ENCODE data around the gene PLAAT5. TPM values are rescaled to one million over a fixed set of nuclear protein-coding genes. Genes with fewer than 3 reads are reported as not detected.

PLAAT5 gene
- total and polyA plus RNA-seq, 2 of the 8 experiments (the other 6 are each of a cell fraction or from before 2014, with no cell fraction given): 16.0 to 18.7 TPM

DNA sequence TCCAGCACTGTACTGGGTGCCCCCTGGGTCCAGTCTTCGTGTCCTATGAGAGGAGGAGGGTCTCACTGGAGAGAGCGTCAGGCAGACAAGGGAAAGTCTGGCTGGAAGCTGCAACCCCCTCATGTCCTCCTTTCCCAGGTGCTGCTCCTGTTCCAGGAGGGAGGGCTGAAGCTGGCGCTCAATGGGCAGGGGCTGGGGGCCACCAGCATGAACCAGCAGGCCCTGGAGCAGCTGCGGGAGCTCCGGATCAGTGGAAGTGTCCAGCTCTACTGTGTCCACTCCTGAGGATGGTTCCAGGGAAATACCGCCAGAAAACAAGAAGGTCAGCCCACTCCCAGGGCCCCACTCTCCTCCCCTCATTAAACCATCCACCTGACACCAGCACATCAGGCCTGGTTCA, 25.1 kb upstream of the PLAAT5 start:
- Histone ChIP-seq H4K91ac (replicated peaks; ENCODE audit: insufficient read length, low read length) (peak overlapping the region; percentile 62), H3K4me2 (ENCODE audit: insufficient read depth in 1 of 2, low read depth in 2 of 2, low read length in 2 of 2) (no peak overlapping the region), H4K5ac (ENCODE audit: insufficient read length, low read depth, low read length) (no peak overlapping the region), H2BK20ac (ENCODE audit: low read length) (no peak overlapping the region), H4K20me1 (replicated peaks in 1 of 2; ENCODE audit: control insufficient read depth in 1 of 2, insufficient read depth in 2 of 2, low read length in 2 of 2) (no peaks in the 10 kb centered on the region), H3K27ac (ENCODE audit: low read depth, low read length) (no peak overlapping the region), H3K4me3 (ENCODE audit: extremely low read depth in 1 of 4, insufficient read depth in 2 of 4, low read depth in 3 of 4, low read length in 4 of 4) (no peak overlapping the region), H2BK12ac (ENCODE audit: low read depth, low read length) (no peak overlapping the region), H4K8ac (ENCODE audit: extremely low read depth, insufficient read depth, low read length) (peak overlapping the region; percentile 12), H2BK5ac (ENCODE audit: low read depth, low read length) (no peak overlapping the region), H3K4ac (replicated peaks; ENCODE audit: insufficient read length, low read depth, low read length) (no peak overlapping the region), H3K4me1 (replicated peaks in 1 of 4; ENCODE audit: control insufficient read depth in 3 of 4, insufficient read depth in 4 of 4, low read length in 3 of 4) (0 out of 7 replicates have a peak, but pooled peaks cover 0 to 3% (median 0%) of the 10 kb centered on the region in 4 experiments), H3K9me3 (ENCODE audit: insufficient read depth in 2 of 2, low read depth in 1 of 2, low read length in 1 of 2) (peaks cover 7 to 8% of the 10 kb centered on the region in 2 experiments), H3K56ac (replicated peaks; ENCODE audit: insufficient read length, low read depth, low read length) (no peak overlapping the region), H2BK120ac (replicated peaks; ENCODE audit: low read depth, low read length) (no peak overlapping the region), H3K23me2 (ENCODE audit: low read depth, low read length) (no peaks in the 10 kb centered on the region), H3K9ac (replicated peaks in 1 of 4; ENCODE audit: extremely low read depth in 1 of 4, low read depth in 3 of 4, low read length in 3 of 4) (no peak overlapping the region), H3K23ac (ENCODE audit: insufficient read length) (no peak overlapping the region), H3K79me1 (ENCODE audit: low read depth, low read length) (no peaks in the 10 kb centered on the region), H3K18ac (ENCODE audit: extremely low read depth, low read length) (no peak overlapping the region), H3K27me3 (replicated peaks in 1 of 4; ENCODE audit: control insufficient read depth in 3 of 4, extremely low read depth in 1 of 4, insufficient read depth in 3 of 4, low read length in 3 of 4) (no peaks in the 10 kb centered on the region; a peak in 1 of 7 replicates), H3K79me2 (ENCODE audit: control insufficient read depth in 1 of 2, insufficient read depth in 2 of 2, low read length in 2 of 2) (no peaks in the 10 kb centered on the region), H2BK15ac (ENCODE audit: low read length) (0 out of 2 replicates have a peak overlapping the region, but pooled peaks have one; percentile 32), H2AFZ (ENCODE audit: low read length) (no peak overlapping the region), H3K14ac (ENCODE audit: insufficient read length) (no peak overlapping the region), H3K36me3 (ENCODE audit: control insufficient read depth in 2 of 4, insufficient read depth in 4 of 4, low read length in 3 of 4) (peaks cover 0 to 6% (median 0%) of the 10 kb centered on the region in 4 experiments; a peak in 2 of 8 replicates), H2AK5ac (ENCODE audit: low read depth, low read length) (peak overlapping the region; percentile 82; the same call in 1 of the 2 replicates)
- DNase-seq (ENCODE audit: low read depth in 1 of 2, low spot score in 2 of 2): no peak
- no peak for FAIRE-seq
- ChIA-PET CTCF (ENCODE audit: partially characterized antibody) (interaction anchor here (0.8 to 1.4 kb wide), 5 partner anchors 10 to 77 kb away, joined by 3 to 6 read pairs (median 3); no protein-coding TSS in a partner anchor), POLR2A (ENCODE audit: partially characterized antibody) (interaction anchor here (1.0 to 1.8 kb wide), 3 partner anchors 8 to 14 kb away, joined by 3 to 5 read pairs (median 4); no protein-coding TSS in a partner anchor)
- WGBS, 2 experiments (ENCODE audit: extremely low coverage in 1 of 2, insufficient coverage in 1 of 2, insufficient read length in 1 of 2, insufficient replicate concordance in 2 of 2, low coverage in 1 of 2, low lambda C conversion rate in 2 of 2, missing lambda C conversion rate in 1 of 2): 89% methylated on average over 6 of the region's 6 CpGs; no CpG with 5 or more reads in 1 of the 2 experiments
- TF ChIP-seq EZH2 (IDR thresholded peaks at IDR 0.05; ENCODE audit: low read depth, low read length, severe bottlenecking): no peak
- TF ChIP-seq GABPA (IDR thresholded peaks at IDR 0.05; ENCODE audit: borderline replicate concordance, insufficient read depth, low read length): no peak
- TF ChIP-seq JUND (IDR thresholded peaks at IDR 0.05; ENCODE audit: low read length): no peak
- TF ChIP-seq RFX5 (IDR thresholded peaks at IDR 0.05; ENCODE audit: borderline replicate concordance, low read depth, low read length): no peak
- no peak for TF ChIP-seq SRF (IDR thresholded peaks at IDR 0.05; ENCODE audit: low read depth, low read length)
- no peak for TF ChIP-seq RNF2 (IDR thresholded peaks at IDR 0.05; ENCODE audit: borderline replicate concordance, low read depth, low read length, missing control alignments, poor library complexity, severe bottlenecking)
